Hepatocyte (in vitro differentiated cells): ENCODE data around the gene PHACTR1.

ENCODE experiments used
- EZH2 ChIP-seq: fragments of 200-600 bp; sonication (generic); IDR thresholded peaks from 2 replicates; pipeline ENCODE4 v1.6.1; 2016; ENCODE audit warnings: antibody characterized with exemption, mild to moderate bottlenecking, borderline replicate concordance
- TF ChIP-seq, protein P1 (sequence below): fragments of 200-600 bp; sonication (generic); IDR thresholded peaks from 2 replicates; pipeline ENCODE4 v1.5.1; 2016; ENCODE audit warnings: antibody characterized with exemption, mild to moderate bottlenecking; ENCODE audit not compliant: poor library complexity

GRCh38 chr6:13338038-13338437, 621.5 kb downstream of the PHACTR1 start:
- TF ChIP-seq, protein P1, sequence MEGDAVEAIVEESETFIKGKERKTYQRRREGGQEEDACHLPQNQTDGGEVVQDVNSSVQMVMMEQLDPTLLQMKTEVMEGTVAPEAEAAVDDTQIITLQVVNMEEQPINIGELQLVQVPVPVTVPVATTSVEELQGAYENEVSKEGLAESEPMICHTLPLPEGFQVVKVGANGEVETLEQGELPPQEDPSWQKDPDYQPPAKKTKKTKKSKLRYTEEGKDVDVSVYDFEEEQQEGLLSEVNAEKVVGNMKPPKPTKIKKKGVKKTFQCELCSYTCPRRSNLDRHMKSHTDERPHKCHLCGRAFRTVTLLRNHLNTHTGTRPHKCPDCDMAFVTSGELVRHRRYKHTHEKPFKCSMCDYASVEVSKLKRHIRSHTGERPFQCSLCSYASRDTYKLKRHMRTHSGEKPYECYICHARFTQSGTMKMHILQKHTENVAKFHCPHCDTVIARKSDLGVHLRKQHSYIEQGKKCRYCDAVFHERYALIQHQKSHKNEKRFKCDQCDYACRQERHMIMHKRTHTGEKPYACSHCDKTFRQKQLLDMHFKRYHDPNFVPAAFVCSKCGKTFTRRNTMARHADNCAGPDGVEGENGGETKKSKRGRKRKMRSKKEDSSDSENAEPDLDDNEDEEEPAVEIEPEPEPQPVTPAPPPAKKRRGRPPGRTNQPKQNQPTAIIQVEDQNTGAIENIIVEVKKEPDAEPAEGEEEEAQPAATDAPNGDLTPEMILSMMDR, result no peak
- TF ChIP-seq EZH2, result no peak
